KMS-11 (cell line): ENCODE results near the gene LHX4.

Source experiments
- H2AFZ ChIP-seq: fragments of 200-600 bp; sonication (generic); 2 replicates; pipeline ENCODE4 v1.6.1; 2016; ENCODE audit warnings: antibody characterized with exemption, mixed run types, low read depth
- H3K27ac ChIP-seq: fragments of 200-600 bp; sonication (generic); 2 replicates; pipeline ENCODE4 v1.6.1; 2016; ENCODE audit warnings: mild to moderate bottlenecking, mixed run types
- H3K27me3 ChIP-seq: fragments of 200-600 bp; sonication (generic); 2 replicates; pipeline ENCODE4 v1.6.1; 2017; ENCODE audit warnings: mild to moderate bottlenecking, low read depth, mixed run types, moderate library complexity; ENCODE audit not compliant: insufficient read depth
- H3K36me3 ChIP-seq: fragments of 200-600 bp; sonication (generic); 2 replicates; pipeline ENCODE4 v1.6.1; 2017; ENCODE audit warnings: mild to moderate bottlenecking, mixed run types; ENCODE audit not compliant: insufficient read depth
- H3K4me1 ChIP-seq: fragments of 200-600 bp; sonication (generic); 2 replicates; pipeline ENCODE4 v1.6.1; 2016; ENCODE audit warnings: mild to moderate bottlenecking, low read depth, mixed run types; ENCODE audit not compliant: poor library complexity, severe bottlenecking
- H3K4me2 ChIP-seq: fragments of 200-600 bp; sonication (generic); 2 replicates; pipeline ENCODE4 v1.7.0; 2016; ENCODE audit warnings: mild to moderate bottlenecking, mixed run types
- H3K4me3 ChIP-seq: fragments of 200-600 bp; sonication (generic); IDR thresholded peaks from 2 replicates; pipeline ENCODE4 v1.6.1; 2017; ENCODE audit warnings: low read depth, low read length, mixed read lengths; ENCODE audit not compliant: insufficient read depth
- H3K79me2 ChIP-seq: fragments of 200-600 bp; sonication (generic); 2 replicates; pipeline ENCODE4 v1.6.1; 2016; ENCODE audit warnings: low read depth, mixed run types; ENCODE audit not compliant: insufficient read depth
- H3K9ac ChIP-seq: fragments of 200-600 bp; sonication (generic); 2 replicates; pipeline ENCODE4 v1.6.1; 2016; ENCODE audit warnings: mild to moderate bottlenecking, mixed run types
- H4K20me1 ChIP-seq: fragments of 200-600 bp; sonication (generic); 2 replicates; pipeline ENCODE4 v1.6.1; 2016; ENCODE audit warnings: mild to moderate bottlenecking, mixed run types; ENCODE audit not compliant: insufficient read depth
- TF ChIP-seq, protein P1 (sequence below): fragments of 200-600 bp; sonication (generic); conservative IDR thresholded peaks from 2 replicates; pipeline ENCODE4 v1.6.1; 2017; ENCODE audit warnings: low read depth, mild to moderate bottlenecking, antibody characterized with exemption, low read length, moderate library complexity, mixed read lengths

Gene LHX4

DNA sequence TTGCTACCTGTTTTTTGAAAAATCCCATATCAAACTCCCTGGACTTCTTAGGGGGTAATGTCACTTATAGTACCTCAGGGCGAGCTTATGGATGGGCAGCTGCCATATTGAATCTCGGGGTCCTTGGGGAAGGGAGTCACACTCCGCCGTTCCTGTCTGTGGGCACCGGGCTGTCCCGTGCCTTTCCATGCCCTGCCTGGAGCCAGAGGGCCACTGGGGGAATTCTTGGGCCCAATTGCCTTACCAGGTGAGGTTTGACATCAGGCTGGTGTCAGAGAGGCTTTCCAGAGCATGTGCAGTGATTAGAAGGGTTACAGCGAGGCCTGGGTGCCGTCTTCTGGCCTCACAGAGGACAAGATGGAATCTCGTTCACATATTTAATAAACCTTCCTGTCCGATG, 46.6 kb upstream of the LHX4 start:
- H3K79me2 ChIP-seq = no peaks in the 10 kb centered on the region
- no peaks in the 10 kb centered on the region for H3K36me3 ChIP-seq

DNA sequence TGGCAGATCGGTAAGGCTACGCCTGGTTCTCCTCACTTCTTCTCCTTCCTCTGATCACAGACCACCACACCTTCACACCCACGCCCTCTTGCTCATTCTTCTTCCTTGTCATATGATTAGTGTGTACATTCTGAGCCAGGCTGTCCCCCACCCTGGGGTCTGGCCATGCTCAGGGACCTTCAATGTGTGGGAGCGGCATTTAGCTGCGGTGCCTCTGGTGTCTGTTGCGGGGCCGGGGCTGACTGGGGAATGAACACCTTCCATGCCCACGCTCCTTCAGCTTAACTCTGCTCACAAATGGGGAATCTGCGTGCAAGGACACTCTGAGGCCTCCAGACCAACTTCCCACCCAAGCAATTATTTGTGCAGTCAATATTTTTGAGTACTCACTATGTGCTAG, 46.0 kb upstream of the LHX4 start:
- Histone ChIP-seq H3K9ac (no peak overlapping the region), H3K27me3 (no peaks in the 10 kb centered on the region), H3K36me3 (no peaks in the 10 kb centered on the region), H3K27ac (no peak overlapping the region), H3K4me2 (no peak overlapping the region), H3K79me2 (no peaks in the 10 kb centered on the region), H4K20me1 (no peaks in the 10 kb centered on the region), H2AFZ (no peak overlapping the region), H3K4me3 (no peak overlapping the region), H3K4me1 (no peaks in the 10 kb centered on the region)
- TF ChIP-seq, protein P1, sequence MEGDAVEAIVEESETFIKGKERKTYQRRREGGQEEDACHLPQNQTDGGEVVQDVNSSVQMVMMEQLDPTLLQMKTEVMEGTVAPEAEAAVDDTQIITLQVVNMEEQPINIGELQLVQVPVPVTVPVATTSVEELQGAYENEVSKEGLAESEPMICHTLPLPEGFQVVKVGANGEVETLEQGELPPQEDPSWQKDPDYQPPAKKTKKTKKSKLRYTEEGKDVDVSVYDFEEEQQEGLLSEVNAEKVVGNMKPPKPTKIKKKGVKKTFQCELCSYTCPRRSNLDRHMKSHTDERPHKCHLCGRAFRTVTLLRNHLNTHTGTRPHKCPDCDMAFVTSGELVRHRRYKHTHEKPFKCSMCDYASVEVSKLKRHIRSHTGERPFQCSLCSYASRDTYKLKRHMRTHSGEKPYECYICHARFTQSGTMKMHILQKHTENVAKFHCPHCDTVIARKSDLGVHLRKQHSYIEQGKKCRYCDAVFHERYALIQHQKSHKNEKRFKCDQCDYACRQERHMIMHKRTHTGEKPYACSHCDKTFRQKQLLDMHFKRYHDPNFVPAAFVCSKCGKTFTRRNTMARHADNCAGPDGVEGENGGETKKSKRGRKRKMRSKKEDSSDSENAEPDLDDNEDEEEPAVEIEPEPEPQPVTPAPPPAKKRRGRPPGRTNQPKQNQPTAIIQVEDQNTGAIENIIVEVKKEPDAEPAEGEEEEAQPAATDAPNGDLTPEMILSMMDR = no peak

More for the DNA sequence above, 46.6 kb upstream of the LHX4 start:
- Histone ChIP-seq H3K4me2 (no peak overlapping the region), H3K4me3 (no peak overlapping the region), H3K27ac (no peak overlapping the region), H3K27me3 (no peaks in the 10 kb centered on the region), H3K9ac (no peak overlapping the region), H3K4me1 (no peaks in the 10 kb centered on the region), H2AFZ (no peak overlapping the region), H4K20me1 (no peaks in the 10 kb centered on the region)
- TF ChIP-seq, protein P1 = no peak

DNA sequence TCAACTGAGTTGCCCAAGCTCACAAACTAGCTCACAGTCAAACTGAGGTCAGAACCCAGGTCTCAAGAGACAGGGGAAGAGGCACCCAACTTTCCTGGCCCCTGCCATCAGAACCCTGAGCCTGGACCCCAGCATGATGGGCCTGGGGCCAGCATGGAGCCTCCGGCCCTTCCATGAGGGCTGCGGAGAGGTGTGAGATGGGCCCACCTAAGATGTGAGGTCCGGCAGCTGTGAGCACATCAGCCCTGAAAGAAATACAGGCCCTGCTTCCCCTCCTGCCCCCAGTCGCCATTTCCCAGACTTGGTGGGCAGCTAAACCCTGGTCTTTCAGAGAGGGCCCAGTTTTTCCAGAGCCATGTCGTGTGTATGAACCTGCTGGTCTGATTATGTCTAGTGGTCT, 44.8 kb upstream of the LHX4 start:
- no peak overlapping the region for H3K9ac ChIP-seq
- TF ChIP-seq, protein P1 = no peak
- no peaks in the 10 kb centered on the region for H3K79me2 ChIP-seq
- H3K36me3 ChIP-seq = no peaks in the 10 kb centered on the region
- H3K4me3 ChIP-seq = no peak overlapping the region
- H3K4me1 ChIP-seq = no peaks in the 10 kb centered on the region
- no peak overlapping the region for H3K27ac ChIP-seq
- H3K4me2 ChIP-seq = no peak overlapping the region
- H4K20me1 ChIP-seq = no peaks in the 10 kb centered on the region
- H2AFZ ChIP-seq = no peak overlapping the region
- no peaks in the 10 kb centered on the region for H3K27me3 ChIP-seq

DNA sequence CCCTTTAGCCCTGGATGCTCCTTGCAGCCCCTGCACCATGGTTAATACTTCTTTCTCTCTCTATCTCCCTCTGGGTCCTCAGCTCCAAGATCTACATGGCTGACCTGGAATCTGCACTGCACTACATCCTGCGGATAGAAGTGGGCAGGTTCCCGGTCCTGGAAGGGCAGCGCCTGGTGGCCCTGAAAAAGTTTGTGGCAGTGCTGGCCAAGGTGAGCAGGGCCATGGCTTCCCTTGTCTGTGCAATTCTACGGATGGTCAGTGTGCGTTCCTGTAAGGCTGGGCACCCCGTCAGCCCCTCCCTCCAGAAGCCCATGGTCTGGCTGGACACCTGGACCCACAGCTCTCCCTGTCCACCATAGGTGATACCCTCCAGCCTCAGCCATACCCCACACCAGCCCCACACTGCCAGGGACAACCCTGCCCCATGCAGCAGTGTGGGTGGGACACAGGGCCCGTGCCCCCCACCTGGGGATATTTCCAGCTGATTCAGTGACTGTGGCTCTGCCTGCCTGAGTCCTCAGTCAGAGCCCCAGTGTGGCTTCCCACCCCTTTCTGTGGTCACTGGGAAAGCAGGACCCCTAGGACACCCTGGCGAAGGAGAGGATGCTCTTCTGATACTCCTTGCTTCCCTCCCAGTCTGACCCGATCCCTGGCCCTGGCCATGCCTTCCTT, 44.0 kb upstream of the LHX4 start:
- Histone ChIP-seq H3K9ac (no peak overlapping the region), H3K36me3 (no peaks in the 10 kb centered on the region)

More for the DNA sequence above, 44.0 kb upstream of the LHX4 start:
- Histone ChIP-seq H3K27ac (no peak overlapping the region), H3K27me3 (no peaks in the 10 kb centered on the region), H3K4me3 (no peak overlapping the region), H3K79me2 (no peaks in the 10 kb centered on the region), H2AFZ (no peak overlapping the region), H3K4me2 (no peak overlapping the region), H3K4me1 (no peaks in the 10 kb centered on the region), H4K20me1 (no peaks in the 10 kb centered on the region)
- TF ChIP-seq, protein P1 = no peak
